Endothelial cell of umbilical vein (primary cell): ENCODE measurements around the gene KIAA0930.

Experiments
- CTCF ChIP-seq, 2 donors: IDR thresholded peaks; 1 replicate in 1 of 2; 2 replicates in 1 of 2; pipeline ENCODE4 v1.5.1; 2011; ENCODE audit warnings: low read length in 2 of 2, mild to moderate bottlenecking in 2 of 2, moderate library complexity in 2 of 2, control low read depth in 1 of 2, inconsistent platforms in 1 of 2, low read depth in 1 of 2; ENCODE audit not compliant: insufficient read depth in 1 of 2; ENCODE audit errors: extremely low read depth in 1 of 2
- EZH2 ChIP-seq: IDR thresholded peaks from 2 replicates; pipeline ENCODE4 v1.6.1; 2012; ENCODE audit warnings: borderline replicate concordance, low read depth, mild to moderate bottlenecking, moderate library complexity, low read length, inconsistent platforms; ENCODE audit not compliant: severe bottlenecking
- POLR2A ChIP-seq: IDR thresholded peaks from 2 replicates; pipeline ENCODE4 v1.6.1; 2012; ENCODE audit warnings: low read depth, mild to moderate bottlenecking, control low read depth, low read length
- POLR2AphosphoS5 ChIP-seq: IDR thresholded peaks from 2 replicates; pipeline ENCODE4 v1.6.1; 2012; ENCODE audit warnings: low read depth, mild to moderate bottlenecking, control low read depth, low read length, moderate library complexity; ENCODE audit not compliant: insufficient read depth

- TF ChIP-seq CTCF (IDR thresholded peaks at IDR 0.05; ENCODE audit: extremely low read depth in 1 of 2, insufficient read depth in 1 of 2, low read depth in 1 of 2, low read length in 2 of 2) (no peak), POLR2AphosphoS5 (no peak), POLR2A (no peak), EZH2 (no peak)
These were observed 44.1 kb upstream of the KIAA0930 start, which contains the start of gene UPK3A for GRCh38 chr22:45284705-45285262.
